Measurements from ENCODE around the gene CACNA1C. TPM values are rescaled to one million over a fixed set of nuclear protein-coding genes. Genes with fewer than 3 reads are reported as not detected.

The CACNA1C gene
- total and polyA plus RNA-seq, 2 of the 4 experiments (the other 2 are of a cell fraction), result 1.6 to 2.6 TPM

- Histone ChIP-seq H3K4me3 (ENCODE audit: insufficient read depth, low read depth, low read length) (no peak overlapping the region), H3K56ac (ENCODE audit: extremely low read depth, insufficient read depth, low read length) (0 out of 2 replicates have a peak overlapping the region, but pooled peaks have one; percentile 17), H3K36me3 (ENCODE audit: control insufficient read depth, insufficient read depth, low read length) (no peaks in the 10 kb centered on the region), H3K14ac (replicated peaks; ENCODE audit: low read depth, low read length) (peak overlapping the region; percentile 73), H3K27me3 (ENCODE audit: control insufficient read depth, insufficient read depth, low read length) (no peaks in the 10 kb centered on the region), H3K4ac (ENCODE audit: low read depth, low read length) (peak overlapping the region; percentile 83), H2BK15ac (ENCODE audit: low read depth, low read length) (peak overlapping the region; percentile 96; the same call in 2 of the 3 replicates), H3K27ac (ENCODE audit: insufficient read depth, low read length) (no peak overlapping the region; the same call in 1 of the 2 replicates), H3K4me1 (ENCODE audit: control insufficient read depth, insufficient read depth, low read length) (peaks cover 23% of the 10 kb centered on the region), H3K9me1 (ENCODE audit: insufficient read depth, low read length) (peaks cover 43% of the 10 kb centered on the region), H2AK5ac (ENCODE audit: low read depth, low read length) (peak overlapping the region; percentile 98), H3K4me2 (ENCODE audit: low read depth, low read length) (no peak overlapping the region), H2BK5ac (ENCODE audit: low read depth, low read length, poor library complexity, severe bottlenecking) (peak overlapping the region; percentile 14), H4K5ac (ENCODE audit: low read depth, low read length) (no peak overlapping the region), H2BK20ac (ENCODE audit: low read depth, low read length) (peak overlapping the region; percentile 90), H3K18ac (ENCODE audit: low read depth, low read length) (0 out of 2 replicates have a peak overlapping the region, but pooled peaks have one; percentile 8), H3K9ac (ENCODE audit: low read depth, low read length) (no peak overlapping the region), H2AFZ (replicated peaks; ENCODE audit: low read length, poor library complexity) (peak overlapping the region; percentile 72), H3K23ac (ENCODE audit: low read depth, low read length) (peak overlapping the region; percentile 76), H4K8ac (ENCODE audit: low read depth in 2 of 2, low read length in 2 of 2) (peak overlapping the region; percentile 35 to 85; a peak in 3 of 4 replicates), H3K9me3 (ENCODE audit: control insufficient read depth, insufficient read depth, low read length) (no peaks in the 10 kb centered on the region), H2BK120ac (ENCODE audit: low read depth, low read length) (peak overlapping the region; percentile 87), H4K91ac (ENCODE audit: insufficient read depth, low read depth, low read length) (peak overlapping the region; percentile 89), H4K20me1 (ENCODE audit: insufficient read depth, low read length) (no peaks in the 10 kb centered on the region), H3K79me1 (ENCODE audit: low read depth in 1 of 2, low read length in 2 of 2) (peaks cover 0 to 15% of the 10 kb centered on the region in 2 experiments; a peak in 2 of 4 replicates), H2AK9ac (replicated peaks; ENCODE audit: low read depth, low read length, poor library complexity) (peak overlapping the region; percentile 93)
- TF ChIP-seq MXI1 (IDR thresholded peaks at IDR 0.05; ENCODE audit: borderline replicate concordance, low read depth, low read length) (no peak), CTCF (conservative IDR thresholded peaks at IDR 0.05; ENCODE audit: low read depth, low read length) (no peak), FOS (IDR thresholded peaks at IDR 0.05; ENCODE audit: low read depth, low read length) (peak; percentile 21; the same call in 1 of the 2 replicates), BHLHE40 (IDR thresholded peaks at IDR 0.05; ENCODE audit: low read depth, low read length) (no peak), USF2 (IDR thresholded peaks at IDR 0.05; ENCODE audit: low read depth, low read length) (no peak)
- BruUV-seq (replicated peaks), result no TSS peak
- DNase-seq (peak; percentile 51), ATAC-seq (ENCODE audit: low read depth) (peak; percentile 72)
- ChIA-PET CTCF (no interaction called here), POLR2A (ENCODE audit: unreplicated experiment) (no interaction called here)
- no CpG with 5 or more reads among the region's 6 CpGs for WGBS, 2 experiments (ENCODE audit: extremely low coverage in 2 of 2, insufficient read length in 1 of 2)
- intact Hi-C loops (cut with micrococcal nuclease), result no loop called here
- dilution Hi-C loops (cut with HindIII; ENCODE audit: low sequenced_read_pairs, unreplicated experiment), result no loop called here
- in situ Hi-C loops (cut with MboI; ENCODE audit: low sequenced_read_pairs), result no loop called here
Measured at GRCh38 chr12:2319737-2320506, 267.1 kb downstream of the CACNA1C start.

All from IMR-90 (cell line).